Measurements from ENCODE around the gene MAP2K2. TPM values are rescaled to one million over a fixed set of nuclear protein-coding genes. Genes with fewer than 3 reads are reported as not detected.

MAP2K2 gene
- polyA plus RNA-seq, 1 donor from 2014 or later: 95.5 TPM

- Histone ChIP-seq H3K36me3 (ENCODE audit: insufficient read depth, low read length) (no peaks in the 10 kb centered on the region), H3K9me3 (ENCODE audit: low read length) (no peaks in the 10 kb centered on the region), H3K4me2 (ENCODE audit: low read length) (no peak overlapping the region), H3K27me3 (ENCODE audit: insufficient read depth, low read depth, low read length) (no peaks in the 10 kb centered on the region), H2AFZ (ENCODE audit: low read depth, low read length) (no peak overlapping the region), H3K4me3 (ENCODE audit: low read length) (no peak overlapping the region), H3K27ac (ENCODE audit: low read length) (no peak overlapping the region), H3F3A (ENCODE audit: insufficient read depth, low read length, poor library complexity, severe bottlenecking) (no peaks in the 10 kb centered on the region), H3K79me2 (replicated peaks; ENCODE audit: insufficient read depth, low read length) (no peaks in the 10 kb centered on the region), H4K20me1 (ENCODE audit: insufficient read depth) (no peaks in the 10 kb centered on the region), H3K9me2 (ENCODE audit: insufficient read depth, low read length) (no peaks in the 10 kb centered on the region), H3K9ac (ENCODE audit: low read length) (no peak overlapping the region)
- TF ChIP-seq TAF1 (IDR thresholded peaks at IDR 0.05; ENCODE audit: low read depth) (no peak), EZH2 (IDR thresholded peaks at IDR 0.05; ENCODE audit: borderline replicate concordance, insufficient read depth, low read length, poor library complexity, severe bottlenecking) (no peak), SMC3 (conservative IDR thresholded peaks at IDR 0.05; ENCODE audit: poor library complexity) (no peak), MXI1 (conservative IDR thresholded peaks at IDR 0.05; ENCODE audit: poor library complexity, severe bottlenecking) (no peak), REST (IDR thresholded peaks at IDR 0.05; ENCODE audit: borderline replicate concordance) (no peak), RAD21 (conservative IDR thresholded peaks at IDR 0.05) (no peak), EP300 (conservative IDR thresholded peaks at IDR 0.05; ENCODE audit: poor library complexity, severe bottlenecking) (no peak), CTCF (IDR thresholded peaks at IDR 0.05; ENCODE audit: poor library complexity, severe bottlenecking) (no peak), POLR2AphosphoS5 (IDR thresholded peaks at IDR 0.05) (no peak)
Measured at GRCh38 chr19:4098493-4098892, 25.4 kb downstream of the MAP2K2 start.

- Histone ChIP-seq H3K9ac (ENCODE audit: low read length) (no peak overlapping the region), H2AFZ (ENCODE audit: low read depth, low read length) (no peak overlapping the region), H3K9me3 (ENCODE audit: low read length) (no peaks in the 10 kb centered on the region), H3K27me3 (ENCODE audit: insufficient read depth, low read depth, low read length) (no peaks in the 10 kb centered on the region), H3F3A (ENCODE audit: insufficient read depth, low read length, poor library complexity, severe bottlenecking) (no peaks in the 10 kb centered on the region), H3K36me3 (ENCODE audit: insufficient read depth, low read length) (no peaks in the 10 kb centered on the region), H3K79me2 (replicated peaks; ENCODE audit: insufficient read depth, low read length) (no peaks in the 10 kb centered on the region), H3K4me3 (ENCODE audit: low read length) (no peak overlapping the region), H3K4me2 (ENCODE audit: low read length) (no peak overlapping the region), H3K27ac (ENCODE audit: low read length) (no peak overlapping the region), H3K9me2 (ENCODE audit: insufficient read depth, low read length) (no peaks in the 10 kb centered on the region), H4K20me1 (ENCODE audit: insufficient read depth) (no peaks in the 10 kb centered on the region)
- TF ChIP-seq EP300 (conservative IDR thresholded peaks at IDR 0.05; ENCODE audit: poor library complexity, severe bottlenecking) (no peak), CTCF (IDR thresholded peaks at IDR 0.05; ENCODE audit: poor library complexity, severe bottlenecking) (no peak), MXI1 (conservative IDR thresholded peaks at IDR 0.05; ENCODE audit: poor library complexity, severe bottlenecking) (no peak), REST (IDR thresholded peaks at IDR 0.05; ENCODE audit: borderline replicate concordance) (no peak), EZH2 (IDR thresholded peaks at IDR 0.05; ENCODE audit: borderline replicate concordance, insufficient read depth, low read length, poor library complexity, severe bottlenecking) (no peak), TAF1 (IDR thresholded peaks at IDR 0.05; ENCODE audit: low read depth) (no peak), RAD21 (conservative IDR thresholded peaks at IDR 0.05) (no peak), SMC3 (conservative IDR thresholded peaks at IDR 0.05; ENCODE audit: poor library complexity) (no peak), POLR2AphosphoS5 (IDR thresholded peaks at IDR 0.05) (no peak)
Measured at GRCh38 chr19:4097501-4097900, 26.4 kb downstream of the MAP2K2 start.

Measured in neural cell (in vitro differentiated cells).